C4-2B (cell line): Measurements from ENCODE around the gene CIRBP.

Source experiments
- CTCF ChIP-seq: fragments of 450-650 bp; conservative IDR thresholded peaks from 2 replicates; pipeline ENCODE4 v1.5.1; 2017; ENCODE audit warnings: mild to moderate bottlenecking
- ZFX ChIP-seq: fragments of 450-650 bp; IDR thresholded peaks from 2 replicates; pipeline ENCODE4 v1.6.1; 2017

- no peak for TF ChIP-seq CTCF
- TF ChIP-seq ZFX = no peak
Observed at GRCh38 chr19:1280636-1281568, 11.8 kb downstream of the CIRBP start.
